NK-92 (cell line): ENCODE measurements around the gene MGST3.
"Not testable (repeated sequence)": the region's sequence is repeated elsewhere in the genome, so short reads cannot be mapped to it uniquely, and the experiment has no call there.

Source experiments
- DNase-seq: peaks from one replicate; lab custom pipeline; 2025; ENCODE audit not compliant: unreplicated experiment; lab: John Stamatoyannopoulos, UW

Gene MGST3

DNA sequence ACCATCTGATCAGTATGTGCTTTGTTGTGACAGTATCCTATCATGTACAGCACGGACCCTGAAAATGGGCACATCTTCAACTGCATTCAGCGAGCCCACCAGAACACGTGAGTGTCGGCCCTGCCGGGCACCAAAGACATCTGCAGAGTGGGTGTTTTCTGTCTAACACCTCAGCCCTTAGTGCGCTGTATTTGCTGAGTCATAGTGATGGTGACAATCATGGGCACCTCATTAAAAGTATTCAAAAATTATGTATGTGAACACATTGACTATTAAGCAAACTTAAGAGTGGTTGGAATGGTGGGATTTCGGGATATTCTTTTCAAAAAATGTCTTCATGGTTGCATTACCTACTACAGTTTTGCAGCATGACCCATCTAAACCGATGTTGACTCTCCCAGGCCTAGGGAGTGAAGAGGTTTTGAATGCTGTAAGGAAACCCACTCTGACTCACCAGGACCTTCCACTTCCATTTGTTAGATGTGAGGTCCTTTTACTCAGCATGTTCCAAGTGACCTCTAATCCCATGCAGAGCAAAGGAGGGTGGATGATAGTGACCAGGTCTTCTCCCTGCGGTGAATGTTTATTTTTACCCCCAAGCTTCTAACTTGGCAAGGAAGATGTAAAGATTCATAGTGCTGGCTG lies 20.1 kb downstream of the MGST3 start:
- DNase-seq = no peak

DNA sequence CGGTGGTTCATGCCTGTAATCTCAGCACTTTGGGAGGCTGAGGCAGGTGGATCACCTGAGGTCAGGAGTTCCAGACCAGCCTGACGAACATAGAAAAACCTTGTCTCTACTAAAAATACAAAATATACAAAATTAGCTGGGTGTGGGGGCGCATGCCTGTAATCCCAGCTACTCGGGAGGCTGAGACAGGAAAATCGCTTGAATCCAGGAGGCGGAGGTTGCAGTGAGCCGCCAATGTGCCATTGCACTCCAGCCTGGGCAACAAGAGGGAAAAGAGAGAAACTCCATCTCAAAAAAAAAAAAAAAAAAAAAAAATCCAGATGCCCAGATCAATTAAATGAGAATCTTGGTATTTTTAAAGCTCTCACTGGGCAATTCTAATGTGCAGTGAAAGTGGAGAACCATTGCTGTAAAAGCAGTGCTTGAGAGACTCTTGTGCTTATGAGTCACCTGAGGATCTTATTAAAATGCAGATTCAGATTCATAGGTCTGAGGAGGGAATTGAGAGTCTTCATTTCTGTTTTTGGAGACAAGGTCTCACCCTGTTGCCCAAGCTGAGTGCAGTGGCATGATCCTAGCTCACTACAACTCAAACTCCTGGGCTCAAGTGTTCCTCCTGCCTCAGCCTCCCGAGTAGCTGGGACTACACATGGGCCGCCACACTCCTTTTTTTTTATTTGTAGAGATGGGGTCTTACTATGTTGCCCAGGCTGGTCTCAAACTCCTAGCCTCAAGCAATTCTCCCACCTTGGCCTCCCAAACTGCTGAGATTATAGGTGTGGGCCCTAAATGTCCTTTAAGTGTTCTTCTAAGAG lies 27.9 kb downstream of the MGST3 start:
- not testable (repeated sequence) for DNase-seq

DNA sequence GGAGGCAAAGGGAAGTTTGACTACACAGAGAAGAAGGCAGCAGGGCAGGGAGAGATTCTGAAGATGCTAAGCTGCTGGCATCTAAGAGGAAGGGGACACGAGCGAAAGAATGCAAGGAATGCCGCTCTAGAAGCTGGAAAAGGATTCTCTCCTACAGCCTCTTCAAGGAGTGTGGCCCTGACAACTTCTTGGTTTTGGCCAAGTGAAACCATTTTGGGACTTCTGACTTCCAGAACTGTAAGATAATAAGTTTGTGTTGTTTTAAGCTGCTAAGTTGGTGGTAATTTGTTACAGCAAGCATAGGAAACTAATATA lies 28.5 kb downstream of the MGST3 start:
- DNase-seq = no peak

DNA sequence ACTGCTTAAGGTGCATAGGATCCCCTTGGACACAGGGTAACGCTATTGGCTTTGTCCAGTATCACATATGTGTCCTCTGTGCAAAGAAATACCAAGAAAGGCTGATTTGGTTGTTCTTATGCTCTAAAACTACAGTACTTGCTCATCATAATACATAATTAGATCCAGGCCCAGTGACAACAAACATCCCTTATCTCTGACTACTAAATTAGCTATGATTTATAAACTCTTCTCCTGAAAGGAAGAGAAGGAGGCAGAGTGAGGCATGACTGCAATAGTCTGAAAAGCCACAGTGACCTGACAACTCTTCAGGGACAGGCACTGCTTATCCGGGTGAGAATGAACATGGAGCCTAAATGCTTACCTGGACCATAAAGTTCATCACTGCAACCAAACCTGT lies 30.7 kb downstream of the MGST3 start:
- no peak for DNase-seq

DNA sequence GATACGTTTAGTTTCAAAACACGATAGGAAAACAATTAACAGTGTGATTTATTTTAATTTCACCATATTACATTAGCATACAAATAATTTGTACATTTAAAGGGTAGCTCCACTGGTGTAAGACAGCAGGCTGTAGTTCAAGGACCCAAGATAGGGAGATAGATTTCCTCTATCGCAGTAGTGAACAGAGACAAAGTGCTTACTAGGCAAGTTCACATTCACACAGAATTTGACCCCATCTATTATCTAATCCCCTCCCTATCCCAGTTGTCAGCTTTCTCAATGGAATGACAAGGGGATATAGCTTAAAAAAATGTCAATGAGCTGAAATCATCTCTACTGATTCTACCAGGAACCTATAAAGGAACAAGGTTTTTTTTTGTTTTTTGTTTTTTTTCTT lies 31.2 kb downstream of the MGST3 start:
- DNase-seq = no peak

DNA sequence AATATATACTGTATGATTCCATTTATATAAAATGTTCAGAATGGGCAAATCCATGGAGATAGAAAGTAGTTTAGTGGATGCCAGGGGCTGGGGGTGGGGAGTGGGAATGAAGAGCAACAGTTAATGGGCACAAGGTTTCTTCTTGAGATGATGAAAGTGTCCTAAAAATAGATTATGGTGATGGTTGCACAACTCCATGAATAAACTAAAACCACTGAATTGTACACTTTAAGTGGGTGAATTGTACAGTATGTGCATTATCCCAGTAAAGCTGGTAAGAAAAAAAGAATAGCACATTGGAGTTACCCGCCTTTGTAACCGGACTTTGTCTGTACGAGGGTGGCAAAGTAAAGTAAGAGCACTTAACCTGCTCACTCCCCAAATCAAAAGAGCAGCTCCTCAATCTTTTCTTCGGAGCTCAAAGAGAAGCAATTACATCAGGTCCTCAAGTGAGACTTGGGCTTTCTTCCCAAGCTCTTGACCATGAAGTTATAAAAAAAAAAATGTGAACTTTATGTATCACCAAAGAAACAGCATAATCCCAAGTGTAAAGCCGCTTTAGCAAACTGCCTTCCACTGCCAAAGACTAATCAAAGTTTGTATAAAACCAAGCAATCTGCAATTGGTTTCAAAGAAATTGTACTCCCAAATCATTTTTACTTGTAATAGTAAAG lies 35.3 kb downstream of the MGST3 start:
- no peak for DNase-seq

DNA sequence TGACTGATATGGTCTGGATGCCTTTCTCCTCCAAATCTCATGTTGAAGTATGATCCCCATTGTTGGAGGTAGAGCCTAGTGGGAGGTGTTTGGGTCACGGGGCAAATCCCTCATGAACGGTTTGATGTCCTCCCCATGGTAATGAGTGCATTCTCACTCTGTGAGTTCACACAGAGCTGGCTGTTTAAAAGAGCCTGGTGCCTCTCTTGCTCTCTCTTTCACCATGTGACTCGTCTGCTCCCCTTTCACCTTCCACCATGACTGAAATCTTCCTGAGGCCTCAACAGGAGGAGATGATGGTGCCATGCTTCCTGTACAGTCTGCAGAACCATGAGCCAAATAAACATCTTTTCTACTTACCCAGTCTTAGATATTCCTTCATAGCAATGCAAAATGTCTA lies 37.1 kb downstream of the MGST3 start:
- DNase-seq = no peak

DNA sequence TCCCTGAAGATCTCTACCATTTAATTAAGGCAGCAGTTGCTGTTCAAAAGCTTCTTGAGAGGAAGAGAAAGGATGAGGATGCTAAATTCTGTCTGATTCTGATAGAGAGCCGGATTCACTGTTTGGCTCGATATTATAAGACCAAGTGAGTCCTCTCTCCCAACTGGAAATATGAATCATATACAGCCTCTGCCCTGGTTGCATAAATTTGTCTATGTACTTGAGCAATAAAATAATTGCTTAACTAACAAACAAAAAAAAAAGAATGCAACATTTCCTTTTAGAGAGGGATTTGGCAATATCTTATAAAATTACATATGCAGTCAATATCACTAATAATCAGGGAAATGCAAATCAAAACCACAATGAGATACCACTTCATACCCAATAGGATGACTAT lies 40.5 kb downstream of the MGST3 start:
- no peak for DNase-seq

DNA sequence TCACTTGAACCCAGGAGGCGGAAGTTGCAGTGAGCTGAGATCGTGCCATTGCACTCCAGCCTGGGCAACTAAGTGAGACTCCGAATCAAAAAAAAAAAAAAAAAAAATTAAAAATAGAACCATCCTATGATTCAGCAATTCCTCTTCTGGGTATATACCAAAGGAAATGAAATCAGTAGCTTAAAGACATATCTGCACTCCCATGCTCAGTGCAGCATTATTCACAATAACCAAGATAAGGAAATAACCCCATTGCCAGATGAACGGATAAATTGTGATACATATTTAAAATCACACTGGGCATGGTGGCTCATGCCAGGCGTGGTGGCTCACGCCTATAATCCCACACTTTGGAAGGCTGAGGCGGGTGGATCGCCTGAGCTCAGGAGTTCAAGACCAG lies 43.6 kb downstream of the MGST3 start:
- DNase-seq = no peak

DNA sequence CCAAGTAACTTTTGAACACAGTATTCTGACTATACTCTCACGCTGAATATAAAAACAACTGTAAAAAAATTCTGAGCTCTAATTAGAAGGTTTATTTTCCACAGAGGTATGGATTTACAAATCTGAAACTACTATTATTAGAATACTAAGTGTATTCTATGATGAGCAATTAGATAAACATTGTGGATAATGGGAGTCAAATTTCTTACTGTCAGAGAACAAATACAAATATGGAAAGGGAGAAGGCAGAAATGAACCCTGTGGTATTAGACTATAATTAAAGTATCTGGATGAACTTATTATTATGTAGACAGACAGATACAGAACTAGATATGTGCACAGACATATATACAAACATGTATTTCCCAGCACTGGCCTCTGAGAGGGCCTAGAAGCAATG lies 44.8 kb downstream of the MGST3 start:
- DNase-seq = no peak

DNA sequence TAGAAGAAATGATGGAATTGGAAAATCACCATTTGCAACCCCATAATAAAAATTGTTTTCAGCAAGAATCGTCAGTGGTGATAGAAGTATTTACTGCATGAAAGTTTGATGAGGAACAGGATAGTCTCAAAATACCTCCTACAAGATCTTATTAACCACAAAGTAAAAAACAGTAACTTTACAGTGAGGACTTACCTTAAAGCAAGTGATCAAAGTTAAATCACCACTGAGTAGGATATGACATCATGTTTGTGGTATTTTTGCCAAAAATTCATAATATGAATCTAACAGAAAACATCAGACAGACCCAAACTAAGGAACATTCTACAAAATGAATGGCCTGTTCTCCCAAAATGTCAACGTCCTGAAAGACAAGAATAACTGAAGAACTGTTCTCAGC lies 47.5 kb downstream of the MGST3 start:
- no peak for DNase-seq

DNA sequence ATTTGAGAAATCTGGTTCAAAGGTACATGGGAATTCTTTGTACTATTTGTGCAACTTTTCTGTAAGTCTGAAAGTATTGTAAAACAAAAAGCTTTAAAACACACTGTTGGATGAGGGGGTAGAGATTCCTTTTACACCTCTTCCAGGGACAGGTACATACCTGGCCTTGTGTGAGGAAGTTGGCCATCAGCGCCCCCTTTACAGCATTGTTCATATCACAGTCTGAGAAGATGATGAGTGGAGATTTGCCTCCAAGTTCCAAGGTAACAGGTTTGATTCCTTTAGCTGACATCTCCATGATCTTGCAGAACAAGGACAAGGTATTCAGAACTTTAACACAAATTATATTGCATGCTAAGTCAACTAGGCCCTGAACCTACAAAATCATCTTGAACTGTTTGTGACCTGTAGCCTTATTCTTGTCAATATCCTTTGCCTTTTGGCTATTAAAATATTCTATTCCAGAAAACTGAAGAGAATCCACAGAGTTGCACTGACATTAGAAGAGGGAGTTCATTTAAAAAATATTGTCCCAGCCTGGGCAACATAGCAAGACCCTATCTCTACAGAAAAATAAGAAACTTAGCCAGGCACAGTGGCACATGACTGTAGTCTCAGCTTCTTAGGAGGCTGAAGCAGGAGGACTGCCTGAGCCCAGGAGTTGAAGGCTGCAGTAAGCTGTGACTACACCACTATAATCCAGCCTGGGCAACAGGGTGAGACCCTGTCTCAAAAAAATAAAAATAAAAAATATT lies 48.4 kb downstream of the MGST3 start:
- DNase-seq = no peak

DNA sequence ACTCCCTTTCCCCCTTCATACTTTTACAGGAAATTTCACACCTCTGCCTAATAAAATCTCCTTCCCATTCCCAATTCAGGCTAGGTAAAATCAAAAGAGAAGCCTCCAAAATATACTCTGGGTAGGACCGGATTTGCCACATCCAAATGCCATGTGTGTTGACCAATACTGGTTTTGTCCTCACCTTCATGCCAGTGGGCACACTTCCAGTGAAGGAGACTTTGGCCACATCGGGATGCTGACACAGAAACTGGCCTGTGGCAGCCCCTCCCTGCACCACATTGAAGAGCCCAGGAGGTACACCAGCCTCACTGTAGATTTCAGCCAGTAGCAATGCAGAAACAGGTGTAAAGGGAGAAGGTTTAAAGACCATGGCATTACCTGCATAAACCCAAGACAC lies 49.3 kb downstream of the MGST3 start:
- no peak for DNase-seq

DNA sequence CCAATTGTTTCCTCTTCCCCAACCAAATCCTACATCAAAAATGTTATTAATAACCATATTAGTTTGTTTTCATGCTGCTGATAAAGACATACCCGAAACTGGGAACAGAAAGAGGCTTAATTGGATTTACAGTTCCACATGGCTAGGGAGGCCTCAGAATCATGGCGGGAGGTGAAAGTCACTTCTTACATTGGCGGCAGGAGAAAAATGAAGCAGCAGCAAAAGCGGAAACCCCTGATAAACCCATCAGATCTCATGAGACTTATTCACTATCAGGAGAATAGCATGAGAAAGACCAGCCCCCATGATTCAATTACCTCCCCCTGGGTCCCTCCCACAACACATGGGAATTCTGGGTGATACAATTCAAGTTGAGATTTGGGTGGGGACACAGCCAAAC lies 49.7 kb downstream of the MGST3 start:
- not testable (repeated sequence) for DNase-seq

DNA sequence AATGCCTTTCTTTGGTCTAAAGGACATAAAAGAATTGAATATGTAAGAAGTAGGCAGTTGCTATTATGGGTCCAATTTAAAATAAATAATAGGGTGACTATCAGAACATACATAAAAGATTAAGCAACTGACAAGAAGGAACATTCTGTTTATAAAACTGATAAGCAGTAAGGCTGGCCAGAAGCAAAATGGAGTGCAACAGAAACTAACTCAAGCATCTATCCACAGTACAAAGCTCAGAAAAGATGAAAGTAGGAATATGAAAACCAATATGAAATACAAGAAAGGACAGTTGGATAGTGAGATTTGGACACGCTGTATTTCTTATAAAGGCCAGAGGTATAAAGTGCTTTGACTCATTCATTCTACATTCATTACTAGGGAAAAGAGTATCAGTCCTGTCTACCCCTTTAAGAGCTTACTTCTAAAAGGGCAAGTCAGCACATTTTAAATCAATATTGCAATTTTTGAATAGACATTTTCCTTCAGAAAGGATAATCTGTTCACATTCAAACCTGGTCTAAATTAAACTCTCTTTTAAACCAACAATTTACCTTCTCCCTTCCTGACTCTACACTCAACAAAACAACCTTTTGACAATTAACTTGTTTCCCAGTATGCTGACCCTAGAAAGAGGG lies 52.9 kb downstream of the MGST3 start:
- no peak for DNase-seq

DNA sequence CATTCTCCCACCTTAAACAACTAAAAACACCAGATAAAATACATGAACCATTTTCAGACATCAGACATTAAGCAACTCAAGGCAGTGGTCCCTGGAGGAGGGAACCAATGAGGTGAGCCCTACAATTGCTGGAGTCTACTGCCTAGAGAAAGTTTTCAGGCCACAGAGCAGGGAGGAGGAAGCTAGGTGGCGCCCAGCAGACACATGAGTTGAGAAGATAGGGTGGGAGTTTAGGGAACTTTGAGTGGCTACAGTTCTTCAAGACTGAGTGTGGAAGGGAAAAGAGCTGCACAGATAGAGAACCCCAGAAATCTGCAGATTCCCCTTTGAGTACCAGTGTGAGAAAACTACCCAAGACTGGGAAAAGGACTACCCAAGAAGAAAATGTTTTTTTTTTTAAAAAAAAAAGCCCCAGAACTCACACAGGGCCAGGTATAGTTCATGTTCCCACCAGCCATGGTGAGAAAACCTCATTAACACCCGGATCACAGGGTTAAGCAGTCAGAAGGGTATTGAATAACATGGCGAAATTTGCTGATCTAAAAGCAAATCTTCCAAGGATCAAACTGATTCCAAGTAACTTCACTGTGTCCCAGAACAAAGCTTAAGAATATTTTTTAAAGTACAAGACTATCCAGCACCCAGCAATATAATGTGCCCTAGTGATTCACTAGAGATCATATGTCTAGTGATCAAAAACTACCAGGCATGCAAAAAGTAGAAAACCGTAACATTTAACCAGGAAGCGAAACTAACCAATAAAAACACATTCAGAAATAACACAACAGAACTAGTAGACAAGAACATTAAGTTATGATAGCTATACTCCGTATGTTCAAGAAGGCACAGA lies 55.3 kb downstream of the MGST3 start:
- no peak for DNase-seq

DNA sequence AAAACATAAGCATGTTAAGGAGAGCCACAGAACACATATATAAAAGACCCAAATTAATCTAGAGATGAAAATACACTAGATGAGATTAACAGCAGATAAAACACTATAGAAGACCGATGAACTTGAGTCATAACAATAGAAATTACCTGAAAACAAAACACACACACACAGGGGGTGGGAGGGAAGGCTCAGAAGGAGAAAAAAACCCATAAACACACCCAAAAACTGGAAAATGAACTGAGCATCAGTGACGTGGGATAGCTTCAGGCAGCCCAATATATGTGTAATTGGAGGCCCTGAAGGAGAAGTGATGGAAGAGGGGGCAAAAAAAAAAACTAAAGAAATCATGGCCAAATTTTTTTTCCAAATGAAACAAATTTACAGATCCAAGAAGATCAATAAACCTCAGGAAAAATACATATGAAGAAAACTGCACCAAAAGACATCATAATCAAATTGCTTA lies 56.0 kb downstream of the MGST3 start:
- no peak for DNase-seq

DNA sequence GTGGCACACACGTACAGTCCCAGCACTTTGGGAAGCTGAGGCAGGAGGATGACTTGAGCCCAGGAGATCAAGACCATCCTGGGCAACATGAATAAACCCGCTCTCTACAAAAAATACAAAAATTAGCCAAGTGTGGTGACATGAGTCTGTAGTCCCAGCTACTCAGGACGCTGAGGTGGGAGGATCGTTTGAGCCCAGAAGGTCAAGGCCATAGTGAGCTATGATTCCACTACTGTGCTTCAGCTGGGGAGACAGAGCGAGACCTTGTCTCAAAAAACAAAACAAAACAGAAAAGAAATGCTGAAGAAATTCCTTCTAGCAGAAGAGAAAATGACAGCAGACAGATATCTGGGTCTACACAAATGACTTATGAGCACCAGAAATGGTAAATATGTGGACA lies 57.0 kb downstream of the MGST3 start:
- no peak for DNase-seq

DNA sequence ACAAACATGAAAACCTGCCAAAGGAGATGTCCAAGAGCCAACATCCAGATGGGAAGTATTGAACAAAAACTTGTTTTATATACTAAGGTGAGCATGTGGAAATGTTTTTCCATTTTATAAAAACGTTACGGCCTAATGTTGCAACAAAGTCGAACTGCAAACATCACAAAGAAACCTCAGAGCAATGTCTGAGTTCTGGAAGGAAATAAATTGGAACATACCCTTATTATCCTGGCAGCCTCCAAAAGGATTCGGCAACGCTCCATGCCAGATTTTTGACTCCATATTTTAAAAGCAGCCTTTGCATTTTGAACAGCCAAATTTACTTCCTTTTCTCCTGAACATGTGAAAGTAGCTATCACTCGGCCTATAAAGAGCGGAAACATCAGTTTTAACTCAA lies 64.0 kb downstream of the MGST3 start:
- DNase-seq = no peak

DNA sequence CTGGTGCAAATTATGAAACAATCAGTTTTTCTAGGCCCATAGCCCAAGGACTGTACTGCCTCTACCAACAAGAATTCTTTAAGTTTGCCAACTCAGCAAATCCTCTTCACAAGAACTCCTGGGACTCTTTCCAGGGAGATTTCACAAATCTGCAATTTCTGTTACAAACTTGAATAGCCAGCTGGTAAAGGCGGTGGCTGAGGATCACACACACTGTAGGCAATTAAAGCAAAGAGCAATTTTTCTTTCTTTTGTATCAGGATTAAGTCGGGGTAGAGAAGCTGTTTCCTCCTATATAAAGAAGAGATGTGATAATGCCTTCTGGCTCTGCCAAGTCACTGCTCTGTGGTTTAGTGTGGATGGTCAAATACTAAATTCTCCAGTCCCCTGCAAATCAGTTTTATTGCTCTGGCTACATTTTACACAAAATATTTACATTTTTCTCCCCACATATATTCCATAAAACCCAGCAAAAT lies 65.6 kb downstream of the MGST3 start:
- no peak for DNase-seq
